GM23248 (cell line): ENCODE data around the gene CTNND2.

Experiments
- EZH2 ChIP-seq: fragments of 200-600 bp; sonication (generic); IDR thresholded peaks from 2 replicates; pipeline ENCODE4 v1.6.1; 2018; ENCODE audit warnings: antibody characterized with exemption, mild to moderate bottlenecking; ENCODE audit not compliant: insufficient read depth, poor library complexity, severe bottlenecking
- EZH2phosphoT487 ChIP-seq: fragments of 200-600 bp; sonication (generic); IDR thresholded peaks from 2 replicates; pipeline ENCODE4 v1.6.1; 2018; ENCODE audit warnings: antibody characterized with exemption, moderate library complexity, mild to moderate bottlenecking, low read depth; ENCODE audit not compliant: insufficient read depth

- TF ChIP-seq EZH2 (no peak), EZH2phosphoT487 (no peak)
These were observed 229.1 kb downstream of the CTNND2 start for GRCh38 chr5:11675184-11675583.
